Measurements from ENCODE around the gene PLA2G2E.
A peak's percentile ranks its signal among the peaks of the same experiment; 100 is the strongest.

PLA2G2E gene

GRCh38 chr1:19920132-19920710, 3.2 kb downstream of the PLA2G2E start:
- no peak for TF ChIP-seq CTCF (IDR thresholded peaks at IDR 0.05; ENCODE audit: insufficient read depth, missing control alignments)
- FAIRE-seq (no peak), DNase-seq (ENCODE audit: insufficient read length, low spot score) (no peak)

GRCh38 chr1:19918057-19918456, 5.4 kb downstream of the PLA2G2E start:
- no peak for FAIRE-seq

GRCh38 chr1:19910650-19911049, 12.8 kb downstream of the PLA2G2E start:
- no peak for TF ChIP-seq CTCF (IDR thresholded peaks at IDR 0.05; ENCODE audit: insufficient read depth, missing control alignments)
- no peak for DNase-seq (ENCODE audit: insufficient read length, low spot score)
- no peak for FAIRE-seq

More at GRCh38 chr1:19918057-19918456, 5.4 kb downstream of the PLA2G2E start:
- peak; percentile 92 for TF ChIP-seq CTCF (IDR thresholded peaks at IDR 0.05; ENCODE audit: insufficient read depth, missing control alignments)
- DNase-seq (ENCODE audit: insufficient read length, low spot score): peak; percentile 50

GRCh38 chr1:19909971-19910370, 13.4 kb downstream of the PLA2G2E start:
- no peak for DNase-seq (ENCODE audit: insufficient read length, low spot score)
- TF ChIP-seq CTCF (IDR thresholded peaks at IDR 0.05; ENCODE audit: insufficient read depth, missing control alignments): no peak
- no peak for FAIRE-seq

GRCh38 chr1:19909392-19909791, 14.0 kb downstream of the PLA2G2E start:
- TF ChIP-seq CTCF (IDR thresholded peaks at IDR 0.05; ENCODE audit: insufficient read depth, missing control alignments): no peak
- FAIRE-seq (no peak), DNase-seq (ENCODE audit: insufficient read length, low spot score) (no peak)

GRCh38 chr1:19907456-19907855, 16.0 kb downstream of the PLA2G2E start:
- no peak for TF ChIP-seq CTCF (IDR thresholded peaks at IDR 0.05; ENCODE audit: insufficient read depth, missing control alignments)
- DNase-seq (ENCODE audit: insufficient read length, low spot score): no peak
- FAIRE-seq: no peak

- FAIRE-seq: no peak
- no peak for TF ChIP-seq CTCF (IDR thresholded peaks at IDR 0.05; ENCODE audit: insufficient read depth, missing control alignments)
- DNase-seq (ENCODE audit: insufficient read length, low spot score): no peak
Measured at GRCh38 chr1:19903621-19904020, 19.8 kb downstream of the PLA2G2E start.

All from D721Med (cell line).